GM19395 (cell line): ENCODE data around the gene PPIF.

Experiments
- ATAC-seq: cut with Tn5 transposase; IDR thresholded peaks from one replicate; pipeline ENCODE4 v1.9.1; 2021; ENCODE audit warnings: mild to moderate bottlenecking, moderate library complexity; ENCODE audit not compliant: unreplicated experiment

The PPIF gene

GRCh38 chr10:79347226-79347893 is at the start of gene PPIF:
TSS of gene PPIF (plus strand) at chr10:79347469. CDS start at chr10:79347549, 80 bp downstream.
- ATAC-seq, result peak; percentile 78

DNA sequence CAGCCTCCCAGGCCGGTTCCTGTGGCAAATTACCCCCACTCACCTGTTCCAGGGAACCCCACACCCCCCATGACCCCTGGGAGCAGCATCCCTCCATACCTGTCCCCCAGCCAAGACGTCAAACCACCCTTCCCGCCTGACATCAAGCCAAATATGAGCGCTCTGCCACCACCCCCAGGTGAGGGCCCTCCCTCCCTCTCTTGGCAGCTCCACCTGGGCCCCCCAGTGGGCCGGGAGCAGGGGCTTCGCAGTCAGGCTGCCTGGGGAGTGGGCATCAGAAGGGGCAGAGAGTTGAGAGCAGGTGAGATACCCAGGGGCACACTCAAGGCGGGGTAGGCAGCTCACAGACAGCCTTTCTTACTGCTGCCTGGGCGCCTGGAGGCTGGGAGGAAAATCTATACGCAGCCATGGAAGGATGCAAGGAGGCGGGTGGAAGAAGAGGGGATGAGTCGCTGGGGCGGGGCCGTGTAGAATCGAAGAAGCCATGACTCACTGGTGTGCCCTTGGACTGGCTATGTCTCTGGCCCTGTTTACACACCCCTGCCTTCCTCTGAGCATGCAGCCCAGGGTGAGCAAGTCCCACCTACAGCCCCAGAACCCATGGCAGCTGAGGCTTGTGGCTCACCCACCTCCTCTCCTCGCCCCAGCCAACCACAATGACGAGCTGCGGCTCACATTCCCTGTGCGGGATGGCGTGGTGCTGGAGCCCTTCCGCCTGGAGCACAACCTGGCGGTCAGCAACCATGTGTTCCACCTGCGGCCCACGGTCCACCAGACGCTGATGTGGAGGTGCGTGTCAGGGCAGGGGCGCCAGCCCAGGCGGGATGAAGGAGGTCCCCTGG is 48.6 kb upstream of the PPIF start:
- ATAC-seq, result no peak

GRCh38 chr10:79299397-79300241 is 47.6 kb upstream of the PPIF start:
- ATAC-seq, result no peak

DNA sequence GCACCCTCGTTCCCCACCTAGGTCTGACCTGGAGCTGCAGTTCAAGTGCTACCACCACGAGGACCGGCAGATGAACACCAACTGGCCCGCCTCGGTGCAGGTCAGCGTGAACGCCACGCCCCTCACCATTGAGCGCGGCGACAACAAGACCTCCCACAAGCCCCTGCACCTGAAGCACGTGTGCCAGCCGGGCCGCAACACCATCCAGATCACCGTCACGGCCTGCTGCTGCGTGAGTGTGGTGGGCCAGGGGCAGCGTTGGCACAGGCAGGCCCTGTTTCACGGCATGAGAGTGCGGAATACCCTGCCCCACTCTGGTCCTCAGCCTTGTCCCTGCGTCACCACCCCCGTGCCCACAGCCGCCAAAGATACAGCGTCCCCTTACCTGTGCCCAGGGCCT is 46.6 kb upstream of the PPIF start:
- no peak for ATAC-seq

GRCh38 chr10:79301754-79302530 is 45.3 kb upstream of the PPIF start:
- ATAC-seq, result no peak

DNA sequence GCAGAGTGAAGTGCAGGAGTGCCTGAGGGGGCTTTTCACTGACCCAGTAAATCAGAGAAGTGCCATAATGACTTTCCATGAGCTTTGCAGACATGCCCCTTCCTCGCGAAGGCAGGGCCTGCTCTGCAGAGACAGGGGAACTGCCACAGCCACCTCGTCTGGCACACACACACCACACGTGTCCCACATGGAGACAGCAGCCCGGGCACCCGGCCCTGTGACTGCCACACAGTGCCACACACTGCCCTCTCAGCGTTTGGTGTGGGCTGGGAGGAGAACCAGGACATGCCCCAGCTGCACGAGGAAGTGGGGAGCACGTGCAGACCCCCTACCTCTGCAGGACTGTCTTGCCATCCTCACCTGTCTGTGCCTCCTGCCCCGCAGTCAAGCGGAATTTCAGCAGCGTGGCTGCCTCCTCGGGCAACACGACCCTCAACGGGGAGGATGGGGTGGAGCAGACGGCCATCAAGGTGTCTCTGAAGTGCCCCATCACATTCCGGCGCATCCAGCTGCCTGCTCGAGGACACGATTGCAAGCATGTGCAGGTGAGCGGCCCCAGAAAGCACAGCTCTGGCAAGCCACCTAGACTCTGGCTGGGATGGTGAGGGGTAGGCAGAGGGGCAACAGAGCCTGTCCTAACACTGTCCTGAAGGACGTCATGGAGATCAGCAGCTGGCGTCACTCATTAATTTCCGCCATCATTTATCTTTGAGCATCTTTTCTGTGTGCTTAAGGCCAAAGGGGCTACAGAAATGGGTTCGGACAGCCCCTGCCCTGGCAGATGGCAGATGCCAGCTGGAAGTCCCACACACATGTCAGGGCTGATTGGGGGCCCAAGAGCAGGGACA is 43.4 kb upstream of the PPIF start:
- no peak for ATAC-seq

DNA sequence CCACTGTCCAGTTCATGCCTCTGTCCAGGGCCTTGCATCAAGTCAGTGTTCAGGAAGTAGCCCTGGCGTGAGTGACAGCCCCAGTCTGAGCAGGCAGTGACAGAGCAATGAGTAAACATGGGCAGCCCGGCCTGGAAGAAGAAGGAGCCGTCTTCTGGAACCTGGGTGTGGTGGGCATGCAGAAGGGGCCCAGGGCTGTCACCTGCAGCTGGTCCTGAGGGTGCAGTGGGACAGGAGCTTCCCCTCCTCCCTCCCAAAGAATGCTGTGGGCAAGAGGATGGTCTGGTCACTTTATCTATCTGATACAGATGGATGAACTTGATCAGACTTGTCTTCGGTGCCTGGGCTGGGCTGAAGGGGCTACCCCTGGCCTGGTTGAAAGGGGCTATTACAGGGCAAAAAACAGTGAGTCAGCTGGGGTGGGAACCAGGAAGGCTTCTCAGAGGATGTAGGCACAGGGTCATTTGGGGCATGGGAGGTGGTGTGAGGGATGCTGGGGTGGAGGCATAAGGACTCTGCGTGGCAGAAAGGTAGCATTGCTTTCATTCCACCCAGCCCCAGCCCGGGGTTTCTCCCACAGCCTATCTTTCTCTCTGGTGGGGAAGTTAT is 42.7 kb upstream of the PPIF start:
- ATAC-seq, result no peak

DNA sequence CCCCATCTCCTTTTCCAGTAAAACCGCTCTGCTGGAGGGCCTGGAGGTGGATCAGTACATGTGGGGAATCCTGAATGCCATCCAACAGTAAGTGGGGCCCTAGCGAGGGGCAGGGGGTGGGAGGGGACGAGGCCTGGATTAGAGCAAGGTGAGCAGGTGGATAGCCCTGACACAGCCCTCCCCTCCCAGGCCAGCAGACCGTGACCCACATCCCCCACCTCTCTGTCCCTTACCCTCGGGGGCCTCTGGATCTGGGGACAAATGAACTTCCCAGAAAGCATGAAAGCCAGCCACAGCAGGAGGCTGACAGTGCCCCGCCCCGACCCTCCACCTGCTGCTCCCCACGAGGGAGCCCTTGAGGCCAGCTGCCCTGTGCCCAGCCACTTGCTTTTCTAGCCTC is 41.8 kb upstream of the PPIF start:
- ATAC-seq, result no peak

DNA sequence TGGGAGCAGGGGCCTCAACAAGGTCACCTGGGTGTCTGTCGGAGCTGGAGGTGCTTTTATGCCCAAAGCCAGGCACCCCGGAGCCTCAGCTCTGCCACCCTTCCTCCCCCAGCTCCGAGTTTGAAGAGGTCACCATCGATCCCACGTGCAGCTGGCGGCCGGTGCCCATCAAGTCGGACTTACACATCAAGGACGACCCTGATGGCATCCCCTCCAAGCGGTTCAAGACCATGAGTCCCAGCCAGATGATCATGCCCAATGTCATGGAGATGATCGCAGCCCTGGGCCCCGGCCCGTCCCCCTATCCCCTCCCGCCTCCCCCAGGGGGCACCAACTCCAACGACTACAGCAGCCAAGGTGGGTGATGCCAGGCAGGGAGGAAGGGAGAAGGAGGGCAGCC is 41.3 kb upstream of the PPIF start:
- no peak for ATAC-seq

DNA sequence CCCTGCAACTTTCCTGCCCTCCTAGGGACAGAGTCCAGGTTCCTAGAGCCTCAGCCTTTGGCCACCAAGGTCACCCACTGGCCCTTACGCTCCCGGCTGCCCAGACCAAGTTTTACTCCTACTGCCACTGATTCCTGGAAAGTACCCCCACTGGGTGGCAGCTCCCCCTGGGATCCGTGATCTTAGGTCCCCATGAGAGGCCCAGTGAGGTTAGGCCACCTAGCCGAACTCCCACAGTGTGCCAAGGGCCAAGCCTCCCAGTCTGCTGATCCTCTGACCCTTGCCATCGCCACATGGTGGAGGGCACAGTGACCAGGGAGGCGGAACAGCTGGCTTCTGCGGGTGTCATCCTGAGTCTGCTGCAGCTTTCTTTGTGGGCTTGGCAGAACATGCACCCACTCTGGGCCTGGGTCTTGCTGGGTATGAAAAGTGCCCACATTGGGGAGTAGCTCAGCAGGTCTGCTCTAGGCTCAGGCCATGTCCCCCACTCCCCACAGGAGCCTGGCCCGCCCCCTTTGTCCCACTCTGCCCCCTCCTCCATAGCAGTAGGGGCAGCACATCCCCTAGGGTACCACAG is 40.5 kb upstream of the PPIF start:
- ATAC-seq, result no peak

- ATAC-seq, result no peak
These were observed 39.3 kb upstream of the PPIF start for GRCh38 chr10:79308016-79308415.

DNA sequence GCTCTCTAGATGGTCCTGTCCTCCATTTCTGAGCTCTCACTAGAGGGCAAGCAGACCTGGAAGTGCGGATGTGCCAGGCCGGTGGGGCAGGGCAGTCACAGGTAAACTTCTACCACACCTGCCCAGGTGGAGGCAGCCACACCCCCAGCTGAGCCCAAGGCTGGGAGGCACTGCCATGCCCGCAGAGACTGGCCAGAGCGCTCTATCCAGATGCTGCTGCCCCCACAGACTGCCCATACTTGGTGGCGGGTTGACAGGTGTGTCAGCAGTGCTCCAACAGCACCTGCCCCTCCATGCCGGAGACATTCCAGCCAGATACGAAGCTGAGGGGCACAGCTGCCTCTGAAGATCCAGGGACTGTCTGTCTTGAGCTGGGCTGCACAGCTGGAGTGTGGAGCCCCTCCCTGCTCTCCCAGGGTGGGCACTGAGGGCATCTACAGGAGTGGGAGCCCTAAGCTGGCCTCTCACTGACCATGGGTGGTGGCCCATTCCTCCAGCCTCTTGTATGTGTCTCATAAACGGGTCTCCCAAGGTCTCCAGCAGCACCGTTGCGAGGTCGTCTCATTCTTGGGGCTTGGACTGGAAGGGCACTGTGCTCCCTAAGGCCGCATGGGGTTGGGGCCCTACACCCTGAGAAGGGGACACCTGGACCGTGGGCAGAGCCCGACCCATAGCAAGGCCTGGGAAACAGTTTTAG is 38.2 kb upstream of the PPIF start:
- no peak for ATAC-seq

DNA sequence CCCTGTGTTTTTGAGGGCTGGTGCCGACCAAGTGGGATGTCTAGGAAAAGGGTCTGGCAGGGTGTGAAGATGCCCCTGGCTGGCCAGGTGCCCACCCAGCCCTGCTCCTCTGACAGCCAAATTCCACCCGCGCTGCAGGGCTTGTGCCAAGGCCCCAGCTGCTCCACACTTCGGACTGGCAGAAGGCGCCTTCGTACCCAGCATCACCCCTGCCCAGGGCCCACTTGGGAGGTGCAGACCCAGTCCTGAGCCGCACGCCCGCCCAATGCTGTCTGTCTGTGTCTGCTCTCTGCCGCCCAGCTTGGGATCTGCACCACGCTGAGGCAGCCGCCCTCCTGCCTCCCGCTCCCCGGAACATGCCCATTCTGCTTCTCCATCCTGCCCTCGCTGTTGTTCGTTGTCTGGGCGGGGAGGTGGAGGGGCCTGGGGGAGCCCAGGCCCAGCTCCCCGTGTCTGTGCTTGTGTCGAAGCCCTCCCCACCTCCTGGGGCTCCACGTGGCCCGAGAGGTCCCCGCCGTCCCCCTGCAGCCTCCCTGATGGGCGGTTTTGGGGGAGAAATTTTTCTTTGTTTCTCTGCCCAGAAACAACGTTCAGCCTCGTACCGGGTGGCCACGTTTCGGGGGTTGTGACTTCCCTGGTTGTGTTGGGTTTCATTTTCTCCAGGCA is 36.9 kb upstream of the PPIF start:
- no peak for ATAC-seq

DNA sequence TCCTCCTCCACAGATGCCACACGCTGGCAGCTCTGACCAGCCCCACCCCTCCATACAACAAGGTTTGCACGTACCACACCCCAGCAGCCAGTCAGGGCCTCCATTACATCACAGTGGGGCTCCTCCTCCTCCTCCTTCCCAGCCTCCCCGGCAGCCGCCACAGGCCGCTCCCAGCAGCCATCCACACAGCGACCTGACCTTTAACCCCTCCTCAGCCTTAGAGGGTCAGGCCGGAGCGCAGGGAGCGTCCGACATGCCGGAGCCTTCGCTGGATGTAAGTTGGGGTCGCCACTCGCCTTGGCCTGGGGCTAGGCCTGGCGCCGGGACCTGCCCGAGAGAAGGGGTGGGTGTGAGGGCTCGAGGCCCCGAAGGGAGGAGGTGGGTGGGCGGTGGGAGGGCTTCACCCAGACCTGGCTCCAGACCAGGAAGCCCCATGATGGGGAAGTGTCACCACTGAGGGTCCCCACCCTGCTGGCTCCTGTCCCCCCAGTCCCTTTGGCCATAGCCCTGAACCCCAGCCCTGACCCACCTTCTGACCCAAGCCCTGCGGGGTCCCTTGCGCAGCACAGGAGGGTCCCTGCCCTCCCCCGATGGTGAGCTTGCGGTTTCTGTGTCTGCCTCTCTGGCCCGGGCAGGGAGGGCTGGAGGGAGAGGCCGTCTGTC is 36.2 kb upstream of the PPIF start:
- no peak for ATAC-seq

GRCh38 chr10:79311581-79312407 is 35.5 kb upstream of the PPIF start:
- ATAC-seq, result no peak

GRCh38 chr10:79312601-79313187 is 34.6 kb upstream of the PPIF start:
- ATAC-seq, result no peak
